ENCODE measurements around the gene RRAGD.

Gene RRAGD

DNA sequence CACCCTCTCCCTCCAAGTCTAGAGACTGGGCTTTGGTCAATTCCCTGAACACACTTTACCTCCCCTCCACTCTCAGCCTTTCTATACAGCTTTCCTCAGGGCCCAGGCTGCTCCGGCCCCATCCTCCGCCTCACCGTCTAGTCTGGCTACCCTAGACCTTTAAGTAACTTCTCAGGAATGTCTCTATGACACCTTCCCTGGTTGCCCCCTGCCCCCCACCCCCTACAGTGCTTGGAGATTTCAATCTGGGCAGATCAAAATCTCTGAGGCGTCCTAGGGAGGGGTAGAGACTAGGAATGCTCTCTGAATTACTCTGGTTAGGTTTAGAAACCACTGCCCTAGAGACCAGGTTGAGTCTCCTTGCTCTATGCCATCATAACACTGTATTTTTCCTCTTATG lies 65.6 kb downstream of the RRAGD start:
- DNase-seq (ENCODE audit: low read depth, low spot score): no peak

DNA sequence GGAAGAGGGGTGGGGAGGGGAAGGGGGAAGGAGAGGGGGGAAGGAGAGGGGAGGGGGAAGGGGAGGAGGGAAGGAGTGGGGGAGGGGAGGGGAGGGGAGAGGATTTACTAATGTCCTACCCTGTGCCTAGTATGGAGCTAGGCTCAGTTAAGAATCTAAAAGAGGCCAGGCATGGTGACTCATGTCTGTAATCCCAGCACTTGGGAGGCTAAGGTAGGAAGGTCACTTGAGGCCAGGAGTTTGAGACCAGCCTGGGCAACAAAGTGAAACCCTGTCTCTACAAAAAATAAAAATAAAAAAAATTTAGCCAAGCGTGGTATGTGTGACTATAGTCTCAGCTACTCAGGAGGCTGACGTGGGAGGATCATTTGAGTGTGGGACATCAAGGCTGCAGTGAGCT lies 72.5 kb downstream of the RRAGD start:
- no peak for DNase-seq (ENCODE audit: low read depth, low spot score)

DNA sequence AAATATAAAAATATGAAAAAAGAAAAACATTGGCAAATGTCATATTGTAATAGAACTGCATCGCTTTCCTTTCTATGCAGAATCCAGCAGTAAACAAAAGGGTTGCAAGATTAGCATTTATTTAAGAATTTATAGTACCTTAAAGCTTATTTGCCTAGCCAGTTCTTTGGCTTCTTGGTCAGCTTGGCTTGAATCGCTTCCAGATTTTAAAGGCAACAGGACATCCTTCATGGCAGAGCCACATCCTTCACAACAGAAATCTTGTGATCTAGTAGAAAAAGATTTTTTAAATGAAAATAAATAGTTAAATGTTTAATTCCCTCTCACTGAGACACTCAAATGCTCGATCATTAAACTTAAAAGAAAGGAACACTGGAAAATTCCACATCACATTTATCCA lies 76.9 kb downstream of the RRAGD start:
- no peak for DNase-seq (ENCODE audit: low read depth, low spot score)

DNA sequence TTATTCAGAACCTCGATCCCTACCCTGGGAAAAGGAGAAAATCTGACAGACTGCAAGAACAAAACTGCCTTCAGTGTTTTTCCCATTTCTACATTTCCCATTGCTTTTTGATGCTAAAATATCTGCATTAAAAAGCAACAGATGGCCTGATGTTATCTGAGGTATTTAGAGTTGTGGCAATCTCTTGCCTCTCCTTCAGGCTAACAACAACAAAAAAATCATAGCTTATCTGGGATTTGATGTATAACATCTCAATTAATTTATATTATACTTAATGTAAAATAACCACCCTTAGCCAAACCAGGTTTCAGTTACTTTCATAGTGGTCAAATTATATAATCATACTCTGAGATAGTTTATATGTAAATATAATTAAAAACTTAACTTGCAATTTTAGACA lies 81.2 kb downstream of the RRAGD start:
- no peak for DNase-seq (ENCODE audit: low read depth, low spot score)

DNA sequence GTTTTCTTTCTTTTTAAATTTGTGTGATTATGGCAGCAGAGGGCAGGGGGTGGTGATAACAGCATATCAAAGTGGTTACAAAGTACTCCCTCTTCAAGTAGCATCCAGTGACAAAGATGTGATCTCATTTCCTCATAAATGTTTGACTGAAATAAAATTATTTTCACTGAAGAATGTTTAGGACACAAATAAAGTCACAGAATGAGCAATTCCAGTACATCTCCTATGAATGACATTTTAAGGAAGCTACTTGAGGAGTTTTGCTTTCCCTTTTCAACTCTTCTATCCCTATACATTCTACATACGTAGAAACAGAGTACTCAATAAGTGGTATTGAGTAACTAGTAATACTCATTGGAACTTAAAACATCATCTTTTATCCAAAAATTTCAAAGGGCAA lies 83.1 kb downstream of the RRAGD start:
- DNase-seq (ENCODE audit: low read depth, low spot score): no peak

DNA sequence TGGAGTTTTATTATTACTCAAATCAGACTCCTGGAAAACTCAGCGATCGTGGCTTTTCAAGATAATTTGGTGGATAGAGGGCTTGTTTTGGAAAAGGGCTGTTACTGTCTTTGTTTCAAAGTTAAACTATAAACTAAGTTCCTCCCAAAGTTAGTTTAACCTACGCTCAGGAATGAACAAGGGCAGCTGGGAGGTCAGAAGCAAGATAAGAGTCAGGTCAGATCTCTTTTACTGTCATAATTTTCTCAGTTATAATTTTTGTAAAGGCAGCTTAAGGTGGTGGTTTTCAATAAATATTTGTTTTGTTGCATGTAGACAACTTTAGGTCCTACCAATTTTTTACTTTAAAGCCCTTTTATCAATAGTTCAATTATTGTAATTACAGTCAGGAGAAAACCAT lies 87.8 kb downstream of the RRAGD start:
- DNase-seq (ENCODE audit: low read depth, low spot score): no peak

DNA sequence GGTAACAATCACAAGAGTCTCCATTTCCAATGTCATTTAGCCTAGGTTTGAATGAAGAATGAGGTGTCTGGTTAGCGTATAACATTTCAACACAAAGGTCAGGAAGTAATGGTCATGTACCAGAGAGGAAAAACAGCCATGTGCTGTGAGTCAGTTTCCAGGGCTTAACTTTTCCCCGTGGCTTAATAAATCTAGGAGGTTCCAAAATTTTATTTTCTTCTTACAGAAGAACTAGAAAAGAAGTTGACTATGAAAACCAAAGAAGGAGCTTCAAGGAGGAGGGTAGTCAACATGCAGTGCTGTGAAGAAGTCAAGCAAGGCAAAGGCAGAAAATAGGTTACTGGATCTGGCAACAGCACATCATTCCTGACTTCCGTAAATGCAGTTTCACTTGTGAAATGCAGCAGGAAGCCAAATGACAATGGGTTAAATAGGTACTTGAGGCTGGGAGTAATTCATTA lies 88.5 kb downstream of the RRAGD start:
- no peak for DNase-seq (ENCODE audit: low read depth, low spot score)

DNA sequence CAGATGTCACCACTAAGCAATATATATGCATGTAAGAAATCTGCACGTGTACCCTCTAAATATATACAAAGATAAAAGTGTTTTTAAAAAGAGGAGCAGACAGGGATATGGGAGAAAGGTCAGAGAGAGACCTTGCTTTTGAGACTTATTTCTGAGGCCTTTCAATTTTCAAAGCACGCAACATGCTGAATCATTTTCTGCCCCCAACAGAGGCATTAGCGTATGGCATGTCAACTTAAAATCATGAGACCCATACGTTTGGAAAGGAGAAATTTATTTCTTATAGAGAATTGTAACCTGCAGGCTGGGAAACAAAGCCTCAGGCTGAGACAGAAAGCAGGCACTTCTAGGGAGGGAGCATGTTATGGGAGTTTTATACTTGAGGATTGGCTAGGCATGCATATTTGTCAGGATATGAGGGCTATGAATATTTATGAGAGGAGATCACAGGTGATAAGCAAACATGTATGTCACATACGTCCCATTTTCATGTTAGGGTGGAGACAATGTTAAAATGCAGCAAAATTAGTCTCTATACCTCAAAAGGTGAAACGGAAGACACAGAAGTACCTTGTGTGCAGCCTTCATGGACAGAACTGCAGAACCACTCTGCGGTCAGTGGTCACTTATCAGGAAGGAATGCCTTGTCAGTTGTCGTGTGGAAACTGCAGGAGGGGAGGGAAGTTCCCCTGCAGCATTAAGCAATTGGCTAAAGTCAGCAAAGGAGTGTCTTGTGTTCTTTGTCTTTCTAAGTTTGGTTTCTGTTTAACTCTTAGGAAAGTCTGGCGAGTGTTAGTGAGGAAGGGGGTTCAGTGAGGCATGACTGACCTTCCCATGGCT lies 90.7 kb downstream of the RRAGD start:
- DNase-seq (ENCODE audit: low read depth, low spot score): no peak

DNA sequence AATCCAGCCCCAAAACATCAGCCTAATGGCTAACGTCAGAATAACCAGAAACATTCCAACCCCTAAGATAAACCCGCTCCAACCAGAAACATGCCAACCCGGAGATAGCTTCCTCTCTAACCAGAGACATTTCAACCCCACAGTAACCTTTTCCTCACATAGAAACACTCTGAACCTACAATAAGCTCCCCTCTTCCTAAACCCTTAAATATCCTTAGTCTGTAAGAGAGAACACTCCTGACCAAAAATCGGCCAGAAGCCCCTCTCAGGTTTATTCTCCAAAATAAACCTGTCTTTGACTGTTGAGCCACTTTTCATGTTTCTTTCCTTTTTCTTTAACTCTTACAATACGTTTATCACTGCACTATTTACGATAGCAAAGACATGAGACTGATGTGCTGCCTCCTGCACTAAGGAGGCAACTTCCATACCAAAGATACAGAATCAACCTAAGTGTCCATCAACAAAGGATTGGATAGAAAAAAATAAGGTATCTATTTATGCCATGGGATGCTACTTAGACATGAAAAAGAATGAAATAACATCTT lies 92.0 kb downstream of the RRAGD start:
- DNase-seq (ENCODE audit: low read depth, low spot score): no peak

DNA sequence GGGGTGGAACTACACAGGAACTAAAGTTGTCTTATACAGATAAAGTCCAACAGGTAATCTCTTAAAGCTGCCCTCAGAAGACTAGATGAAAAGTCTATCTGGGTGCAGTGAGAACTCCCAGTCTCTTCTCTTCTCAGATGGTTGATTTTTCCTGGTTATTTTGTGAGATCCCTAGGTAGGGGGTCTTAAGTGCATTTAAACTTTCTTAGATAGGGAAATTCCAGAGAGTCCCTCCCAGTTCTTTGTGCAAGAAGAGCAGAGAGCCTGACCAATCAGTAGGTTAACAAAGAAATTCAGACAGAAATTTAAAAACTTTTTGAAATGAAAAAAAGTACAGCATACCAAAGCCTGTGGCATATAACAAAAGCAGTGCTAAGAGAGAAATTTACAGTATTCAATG lies 95.0 kb downstream of the RRAGD start:
- no peak for DNase-seq (ENCODE audit: low read depth, low spot score)

DNA sequence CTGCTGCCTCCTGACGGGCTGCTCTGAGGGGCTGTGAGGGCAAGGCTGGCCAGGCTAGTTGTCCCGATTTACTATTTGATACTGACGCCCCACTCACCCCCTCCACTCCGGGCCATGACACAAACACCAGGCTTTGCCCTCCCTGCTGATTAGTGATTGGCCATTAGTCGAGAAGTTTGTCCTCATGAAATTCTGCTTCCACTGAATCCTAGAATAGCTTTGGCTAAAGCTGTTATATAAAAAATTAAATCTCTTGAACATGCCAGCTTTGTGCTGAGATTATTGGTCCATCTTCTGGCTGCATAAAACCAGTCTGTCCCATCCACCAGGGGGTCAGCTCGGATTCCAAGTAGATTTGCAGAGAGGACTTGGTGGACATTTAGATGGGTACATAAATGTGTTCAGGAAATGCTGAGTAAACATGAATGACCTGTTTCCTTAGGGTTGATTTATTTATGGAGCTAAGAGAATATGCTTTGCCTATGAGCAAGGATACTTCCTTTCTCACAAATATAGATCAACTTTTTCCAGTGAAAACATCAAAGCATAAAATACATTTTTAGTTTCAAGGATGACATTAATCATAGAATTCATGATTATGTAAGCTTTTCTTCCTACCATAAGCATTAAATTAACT lies 96.7 kb downstream of the RRAGD start, which contains the start of gene GABRR2:
TSS of gene GABRR2 (minus strand) at position 51 of the 637 bp plus-strand sequence. CDS start 134 bp downstream, outside the sequence.
- DNase-seq (ENCODE audit: low read depth, low spot score): no peak

DNA sequence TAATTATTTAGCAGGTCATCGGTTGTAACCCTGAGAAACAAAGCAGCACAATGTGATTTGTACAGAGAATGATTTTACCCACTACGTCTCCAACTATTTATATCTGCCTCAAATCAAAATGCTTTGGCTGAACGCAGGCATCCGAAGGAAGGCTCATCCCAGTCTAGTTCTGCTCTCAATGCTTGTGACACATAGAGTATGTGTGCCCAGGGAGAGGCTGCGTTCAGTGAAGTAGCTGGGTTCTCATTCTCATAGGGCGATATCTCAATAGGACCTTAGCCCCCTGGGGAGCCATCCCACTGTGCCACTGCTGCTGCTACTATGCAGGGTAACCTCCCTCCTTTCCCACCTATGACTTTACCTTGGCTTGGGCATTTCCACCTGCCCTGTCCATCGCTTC lies 97.4 kb downstream of the RRAGD start:
- DNase-seq (ENCODE audit: low read depth, low spot score): no peak

Measured in brain pericyte (primary cell).